GM18951 (cell line): ENCODE measurements around the gene NGLY1.

Experiments
- POLR2A ChIP-seq: IDR thresholded peaks from 4 replicates; pipeline ENCODE4 v1.6.1; 2011; ENCODE audit warnings: mild to moderate bottlenecking; ENCODE audit not compliant: insufficient read length, insufficient read depth; ENCODE audit errors: extremely low read depth
- in situ Hi-C: fragments of 300-500 bp; cut with MboI; formaldehyde crosslinking; loops from one replicate; pipeline ENCODE4 v1.12.0; 2022; ENCODE audit warnings: low sequenced_read_pairs, mixed read lengths, inconsistent platforms; ENCODE audit not compliant: unreplicated experiment

The NGLY1 gene

GRCh38 chr3:25801786-25802185, 18.5 kb upstream of the NGLY1 start:
- in situ Hi-C loops = no loop called here
- TF ChIP-seq POLR2A = no peak

- in situ Hi-C loops = no loop called here
Measured at GRCh38 chr3:25789596-25790556, 6.6 kb upstream of the NGLY1 start, which contains the start of gene OXSM. OXSM (plus strand) TSS chr3:25790090; CDS start chr3:25791021, 931 bp downstream.

GRCh38 chr3:25789209-25789595, 6.0 kb upstream of the NGLY1 start:
- in situ Hi-C loops = no loop called here
- TF ChIP-seq POLR2A = no peak

More at GRCh38 chr3:25789596-25790556, 6.6 kb upstream of the NGLY1 start, which contains the start of gene OXSM:
- peak; percentile 95 for TF ChIP-seq POLR2A

- no peak for TF ChIP-seq POLR2A
Measured at GRCh38 chr3:25787689-25788088, 4.4 kb upstream of the NGLY1 start.

GRCh38 chr3:25785826-25786225, 2.6 kb upstream of the NGLY1 start:
- in situ Hi-C loops = no loop called here
- TF ChIP-seq POLR2A = no peak

More at GRCh38 chr3:25787689-25788088, 4.4 kb upstream of the NGLY1 start:
- in situ Hi-C loops = no loop called here

GRCh38 chr3:25784971-25785370, 1.7 kb upstream of the NGLY1 start:
- TF ChIP-seq POLR2A = no peak
- in situ Hi-C loops = no loop called here

GRCh38 chr3:25783661-25784512, 644 bp upstream of the NGLY1 start:
- no peak for TF ChIP-seq POLR2A
- in situ Hi-C loops = no loop called here

- in situ Hi-C loops = no loop called here
Measured at GRCh38 chr3:25782636-25782937, 656 bp downstream of the NGLY1 start.

GRCh38 chr3:25781758-25782594, 1.3 kb downstream of the NGLY1 start:
- in situ Hi-C loops = no loop called here
- TF ChIP-seq POLR2A = no peak

More at GRCh38 chr3:25782636-25782937, 656 bp downstream of the NGLY1 start:
- TF ChIP-seq POLR2A = no peak

- in situ Hi-C loops = no loop called here
- TF ChIP-seq POLR2A = no peak
Measured at GRCh38 chr3:25781145-25781757, 2.0 kb downstream of the NGLY1 start.

GRCh38 chr3:25780618-25781017, 2.6 kb downstream of the NGLY1 start:
- TF ChIP-seq POLR2A = no peak
- in situ Hi-C loops = no loop called here

GRCh38 chr3:25775936-25776335, 7.3 kb downstream of the NGLY1 start:
- in situ Hi-C loops = no loop called here

More at GRCh38 chr3:25775936-25776335, 7.3 kb downstream of the NGLY1 start:
- no peak for TF ChIP-seq POLR2A
